HG03439 (cell line): ENCODE results near the gene KNOP1.

Experiments
- ATAC-seq: cut with Tn5 transposase; IDR thresholded peaks from one replicate; pipeline ENCODE4 v1.9.1; 2021; ENCODE audit warnings: mild to moderate bottlenecking, moderate library complexity; ENCODE audit not compliant: unreplicated experiment

The KNOP1 gene

GRCh38 chr16:19708296-19709205 is 9.5 kb downstream of the KNOP1 start:
- ATAC-seq, result no peak

- no peak for ATAC-seq
These were observed 10.3 kb downstream of the KNOP1 start for GRCh38 chr16:19707569-19708295.

GRCh38 chr16:19706846-19707245 is 11.2 kb downstream of the KNOP1 start:
- ATAC-seq, result no peak

GRCh38 chr16:19705843-19706242 is 12.2 kb downstream of the KNOP1 start:
- ATAC-seq, result no peak

- no peak for ATAC-seq
These were observed 12.9 kb downstream of the KNOP1 start for GRCh38 chr16:19705146-19705501.

GRCh38 chr16:19704321-19705145 is 13.5 kb downstream of the KNOP1 start:
- ATAC-seq, result no peak

- ATAC-seq, result no peak
These were observed 14.7 kb downstream of the KNOP1 start for GRCh38 chr16:19703172-19703889.

GRCh38 chr16:19701091-19701490 is 16.9 kb downstream of the KNOP1 start:
- no peak for ATAC-seq

- ATAC-seq, result no peak
These were observed 17.7 kb downstream of the KNOP1 start for GRCh38 chr16:19700319-19700781.

GRCh38 chr16:19699472-19699871 is 18.6 kb downstream of the KNOP1 start:
- ATAC-seq, result no peak

- no peak for ATAC-seq
These were observed 19.3 kb downstream of the KNOP1 start for GRCh38 chr16:19698480-19699465.

- no peak for ATAC-seq
These were observed 20.2 kb downstream of the KNOP1 start for GRCh38 chr16:19697756-19698318.

- ATAC-seq, result no peak
These were observed 21.1 kb downstream of the KNOP1 start for GRCh38 chr16:19696961-19697360.

- ATAC-seq, result no peak
These were observed 21.7 kb downstream of the KNOP1 start for GRCh38 chr16:19696328-19696727.

- ATAC-seq, result no peak
These were observed 23.0 kb downstream of the KNOP1 start for GRCh38 chr16:19694989-19695388.

- no peak for ATAC-seq
These were observed 26.8 kb downstream of the KNOP1 start for GRCh38 chr16:19691161-19691711.

GRCh38 chr16:19690196-19690595 is 27.8 kb downstream of the KNOP1 start:
- no peak for ATAC-seq

GRCh38 chr16:19689342-19689741 is 28.7 kb downstream of the KNOP1 start:
- ATAC-seq, result no peak
